ENCODE data around the gene HSPA1B.
"Not testable (repeated sequence)": the region's sequence is repeated elsewhere in the genome, so short reads cannot be mapped to it uniquely, and the experiment has no call there.

HSPA1B gene

GRCh38 chr6:31862344-31863235 is 35.1 kb downstream of the HSPA1B start, which contains the start of gene NEU1:
NEU1 (minus strand) TSS chr6:31862821; CDS start chr6:31862776, 45 bp downstream.
- Mint-ChIP-seq H3K27ac (peak within 1 kb of the TSS; percentile 90 to 97 (median 95)), H3K36me3 (ENCODE audit: low read depth) (peaks cover 19% of the 10 kb centered on the region), H3K27me3 (ENCODE audit: low read depth) (no peaks in the 10 kb centered on the region), H3K4me3 (peak within 1 kb of the TSS; percentile 87 to 99 (median 96)), H3K9me3 (no peaks in the 10 kb centered on the region), H3K4me1 (peaks cover 11% of the 10 kb centered on the region)
- TF ChIP-seq, protein P1, sequence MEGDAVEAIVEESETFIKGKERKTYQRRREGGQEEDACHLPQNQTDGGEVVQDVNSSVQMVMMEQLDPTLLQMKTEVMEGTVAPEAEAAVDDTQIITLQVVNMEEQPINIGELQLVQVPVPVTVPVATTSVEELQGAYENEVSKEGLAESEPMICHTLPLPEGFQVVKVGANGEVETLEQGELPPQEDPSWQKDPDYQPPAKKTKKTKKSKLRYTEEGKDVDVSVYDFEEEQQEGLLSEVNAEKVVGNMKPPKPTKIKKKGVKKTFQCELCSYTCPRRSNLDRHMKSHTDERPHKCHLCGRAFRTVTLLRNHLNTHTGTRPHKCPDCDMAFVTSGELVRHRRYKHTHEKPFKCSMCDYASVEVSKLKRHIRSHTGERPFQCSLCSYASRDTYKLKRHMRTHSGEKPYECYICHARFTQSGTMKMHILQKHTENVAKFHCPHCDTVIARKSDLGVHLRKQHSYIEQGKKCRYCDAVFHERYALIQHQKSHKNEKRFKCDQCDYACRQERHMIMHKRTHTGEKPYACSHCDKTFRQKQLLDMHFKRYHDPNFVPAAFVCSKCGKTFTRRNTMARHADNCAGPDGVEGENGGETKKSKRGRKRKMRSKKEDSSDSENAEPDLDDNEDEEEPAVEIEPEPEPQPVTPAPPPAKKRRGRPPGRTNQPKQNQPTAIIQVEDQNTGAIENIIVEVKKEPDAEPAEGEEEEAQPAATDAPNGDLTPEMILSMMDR (IDR thresholded peaks at IDR 0.05; ENCODE audit: unreplicated experiment in 3 of 3), result no peak

GRCh38 chr6:31864123-31864562 is 36.6 kb downstream of the HSPA1B start:
- peak overlapping the region; percentile 87 to 99 (median 96) for H3K4me3 Mint-ChIP-seq
- peak overlapping the region; percentile 90 to 97 (median 95) for H3K27ac Mint-ChIP-seq
- peaks cover 11% of the 10 kb centered on the region for H3K4me1 Mint-ChIP-seq
- peaks cover 14% of the 10 kb centered on the region for H3K36me3 Mint-ChIP-seq (ENCODE audit: low read depth)
- H3K9me3 Mint-ChIP-seq; H3K27me3 Mint-ChIP-seq (ENCODE audit: low read depth): not testable (repeated sequence)

DNA sequence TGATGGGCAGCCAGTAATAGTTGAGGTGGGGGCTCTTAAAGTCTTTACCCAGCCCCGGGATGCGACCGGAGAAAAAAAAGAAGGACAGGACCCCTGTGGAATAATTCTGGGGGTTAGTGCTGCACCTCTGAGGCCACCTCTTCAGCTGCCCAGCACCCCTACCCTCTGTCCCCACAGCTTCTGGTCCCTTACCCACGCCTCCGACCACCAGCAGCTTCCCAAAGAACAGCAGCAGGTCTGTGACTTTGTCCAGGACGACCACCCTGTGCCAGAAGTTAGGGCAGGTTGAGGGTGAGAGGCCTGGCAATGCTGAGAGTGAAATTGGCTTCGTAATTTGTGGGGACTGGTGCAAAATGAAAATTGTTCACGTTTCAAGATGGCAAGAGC is 37.3 kb downstream of the HSPA1B start:
- TF ChIP-seq, protein P1 (IDR thresholded peaks at IDR 0.05; ENCODE audit: unreplicated experiment in 3 of 3), result no peak
- no peaks in the 10 kb centered on the region for H3K27me3 Mint-ChIP-seq (ENCODE audit: low read depth)
- peak overlapping the region; percentile 90 to 97 (median 95) for H3K27ac Mint-ChIP-seq
- peaks cover 11% of the 10 kb centered on the region for H3K4me1 Mint-ChIP-seq
- H3K9me3 Mint-ChIP-seq, result no peaks in the 10 kb centered on the region
- peak overlapping the region; percentile 87 to 99 (median 96) for H3K4me3 Mint-ChIP-seq
- peaks cover 11% of the 10 kb centered on the region for H3K36me3 Mint-ChIP-seq (ENCODE audit: low read depth)

- Mint-ChIP-seq H3K4me1 (peaks cover 11% of the 10 kb centered on the region), H3K9me3 (no peaks in the 10 kb centered on the region), H3K27ac (peak overlapping the region; percentile 90 to 97 (median 95)), H3K4me3 (peak overlapping the region; percentile 53 to 99 (median 72)), H3K36me3 (ENCODE audit: low read depth) (peaks cover 6% of the 10 kb centered on the region), H3K27me3 (ENCODE audit: low read depth) (no peaks in the 10 kb centered on the region)
- TF ChIP-seq, protein P1 (IDR thresholded peaks at IDR 0.05; ENCODE audit: unreplicated experiment in 3 of 3), result no peak
Observed at GRCh38 chr6:31865205-31866118, 37.9 kb downstream of the HSPA1B start.

DNA sequence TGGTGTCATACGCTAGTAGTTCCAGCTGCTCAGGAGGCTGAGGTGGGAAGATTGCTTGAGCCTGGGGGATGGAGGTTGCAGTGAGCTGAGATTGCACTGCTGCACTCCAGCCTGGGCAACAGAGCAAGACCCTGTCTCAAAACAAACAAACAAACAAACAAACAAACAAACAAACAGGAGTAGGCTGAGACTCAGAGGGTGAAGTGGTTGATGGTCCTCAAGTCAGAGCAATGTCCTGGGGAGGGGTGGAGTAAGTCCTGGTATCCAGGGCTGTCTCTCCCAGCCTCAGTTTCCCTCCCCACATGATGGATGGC is 41.1 kb downstream of the HSPA1B start:
- not testable (repeated sequence) for H3K27me3 Mint-ChIP-seq (ENCODE audit: low read depth); H3K4me3 Mint-ChIP-seq; H3K9me3 Mint-ChIP-seq; H3K36me3 Mint-ChIP-seq (ENCODE audit: low read depth)
- Mint-ChIP-seq H3K27ac (peak overlapping the region in 2 of 3 experiments; percentile 37 to 66), H3K4me1 (peaks cover 16% of the 10 kb centered on the region)

GRCh38 chr6:31869343-31869742 is 41.8 kb downstream of the HSPA1B start:
- Mint-ChIP-seq H3K27me3 (ENCODE audit: low read depth) (no peaks in the 10 kb centered on the region), H3K27ac (peak overlapping the region in 2 of 3 experiments; percentile 37 to 69), H3K9me3 (no peaks in the 10 kb centered on the region), H3K4me1 (peaks cover 14% of the 10 kb centered on the region), H3K4me3 (no peak overlapping the region), H3K36me3 (ENCODE audit: low read depth) (no peaks in the 10 kb centered on the region)
- TF ChIP-seq, protein P1 (IDR thresholded peaks at IDR 0.05; ENCODE audit: unreplicated experiment in 3 of 3), result no peak

All from nephron (organoid).